NCI-H128 (cell line): Measurements from ENCODE around the gene MOGAT3.

Experiments used
- DNase-seq: peaks from one replicate; lab custom pipeline; 2025; ENCODE audit not compliant: unreplicated experiment; lab: John Stamatoyannopoulos, UW

The MOGAT3 gene

GRCh38 chr7:101162551-101163278, 38.1 kb downstream of the MOGAT3 start:
- DNase-seq, result no peak

GRCh38 chr7:101161692-101162471, 39.0 kb downstream of the MOGAT3 start:
- no peak for DNase-seq

GRCh38 chr7:101160910-101161309, 39.9 kb downstream of the MOGAT3 start:
- no peak for DNase-seq

GRCh38 chr7:101159696-101160674, 40.9 kb downstream of the MOGAT3 start:
- no peak for DNase-seq

GRCh38 chr7:101156866-101157589, 43.8 kb downstream of the MOGAT3 start:
- DNase-seq, result no peak

- no peak for DNase-seq
These were observed 44.6 kb downstream of the MOGAT3 start for GRCh38 chr7:101156277-101156676.

GRCh38 chr7:101155303-101155702, 45.5 kb downstream of the MOGAT3 start:
- no peak for DNase-seq

- DNase-seq, result no peak
These were observed 46.1 kb downstream of the MOGAT3 start for GRCh38 chr7:101154693-101155102.

- peak; percentile 89 for DNase-seq
These were observed 46.7 kb downstream of the MOGAT3 start, which contains the start of gene AP1S1 for GRCh38 chr7:101153969-101154692. TSS of gene AP1S1 (plus strand) at chr7:101154476. CDS start at chr7:101154515, 39 bp downstream.

GRCh38 chr7:101151908-101152651, 48.8 kb downstream of the MOGAT3 start:
- no peak for DNase-seq
